ENCODE data around the gene FBLN2.

The FBLN2 gene

DNA sequence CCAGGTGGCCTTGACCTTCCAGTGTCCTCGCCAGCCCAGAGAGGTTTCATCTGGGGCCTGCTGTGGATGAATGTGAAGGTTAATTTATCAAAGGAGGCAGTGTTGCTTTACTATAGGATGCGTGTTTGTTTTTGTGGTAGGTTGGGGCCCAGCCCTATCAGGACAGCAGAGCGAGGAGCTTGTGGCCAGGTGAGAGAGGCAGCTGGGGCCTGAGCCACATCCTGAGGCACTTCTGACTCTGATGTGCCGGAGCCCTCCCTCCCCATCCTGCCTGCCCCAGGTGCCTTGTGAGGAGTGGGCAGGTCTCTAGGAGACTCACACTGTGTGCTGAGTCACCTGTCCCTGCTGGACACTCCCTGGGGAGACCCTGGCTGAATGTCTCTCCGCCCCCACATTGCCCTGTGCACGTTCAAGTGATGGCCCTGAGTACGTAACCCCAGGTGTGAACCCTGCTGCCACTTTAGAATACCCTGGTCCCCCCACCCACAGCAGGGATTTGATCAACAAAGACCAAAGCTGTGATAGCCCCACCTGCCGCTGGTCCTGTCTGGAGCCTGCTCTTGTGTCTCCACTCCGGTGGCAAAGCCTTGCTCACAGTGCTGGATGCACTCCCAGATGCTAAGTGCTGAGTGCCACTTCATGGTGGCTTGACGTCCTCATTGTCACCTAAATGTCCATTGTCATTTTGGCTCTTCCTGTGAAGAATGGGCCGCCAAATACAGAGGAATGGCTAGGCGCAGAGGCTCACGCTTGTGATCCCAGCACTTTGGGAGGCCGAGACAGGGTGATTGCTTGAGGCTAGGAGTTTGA is 16.0 kb downstream of the FBLN2 start:
- Histone ChIP-seq H3K27me3 (replicated peaks; ENCODE audit: control insufficient read depth, insufficient read depth, low read length) (no peaks in the 10 kb centered on the region), H3K9ac (ENCODE audit: low read length) (peak overlapping the region; percentile 54), H3K4me1 (ENCODE audit: control insufficient read depth, insufficient read depth, low read length) (peaks cover 82% of the 10 kb centered on the region), H3K36me3 (ENCODE audit: control insufficient read depth, insufficient read depth, low read length, severe bottlenecking) (peaks cover 53% of the 10 kb centered on the region), H3K9me3 (ENCODE audit: control insufficient read depth, low read length) (no peaks in the 10 kb centered on the region), H3K4me3 (ENCODE audit: low read length) (no peak overlapping the region)
- DNase-seq (ENCODE audit: low read depth) = no peak

DNA sequence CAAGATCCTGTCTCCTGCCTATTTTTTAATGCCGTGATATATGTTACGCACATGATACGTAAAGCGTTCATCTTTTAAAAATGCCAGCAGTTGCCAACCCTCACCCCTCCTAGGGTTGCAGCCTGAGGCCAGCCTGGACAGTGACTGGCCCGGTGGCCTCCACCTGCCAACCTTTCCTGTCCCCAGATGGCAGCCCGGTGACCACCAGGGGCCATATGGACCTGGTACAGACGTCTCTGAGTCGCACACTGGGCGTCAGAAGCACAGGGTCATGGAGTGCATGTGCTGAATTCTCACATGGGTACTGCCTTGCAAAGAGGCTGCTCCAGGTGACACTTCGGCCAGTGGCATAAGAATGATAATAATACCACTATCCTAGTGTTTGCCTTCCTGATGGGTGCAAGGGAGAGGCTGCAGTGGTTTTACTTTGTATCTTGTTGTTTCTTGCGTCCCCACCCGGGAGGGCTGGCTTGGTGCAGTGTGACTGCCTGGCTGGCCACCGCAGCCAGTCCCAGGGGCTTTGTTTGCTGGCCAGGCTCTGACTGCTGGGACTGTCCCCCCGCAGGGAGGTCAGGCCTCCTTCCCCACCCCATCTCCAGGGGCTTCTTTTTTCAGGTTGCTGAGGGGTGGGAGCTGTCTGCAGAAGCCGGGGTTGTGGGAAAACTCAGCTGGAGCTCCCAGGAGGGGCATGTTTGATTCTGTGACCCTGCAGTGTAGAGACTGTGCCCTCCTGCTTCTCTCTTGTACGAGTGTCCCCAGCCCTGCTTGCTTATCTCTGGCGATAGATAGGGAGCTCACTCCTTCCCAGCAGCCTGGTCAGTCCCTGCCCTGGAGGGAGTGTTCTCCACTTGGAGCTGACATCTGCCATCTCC is 16.9 kb downstream of the FBLN2 start:
- Histone ChIP-seq H3K9me3 (ENCODE audit: control insufficient read depth, low read length) (no peaks in the 10 kb centered on the region), H3K9ac (ENCODE audit: low read length) (peak overlapping the region; percentile 54)

DNA sequence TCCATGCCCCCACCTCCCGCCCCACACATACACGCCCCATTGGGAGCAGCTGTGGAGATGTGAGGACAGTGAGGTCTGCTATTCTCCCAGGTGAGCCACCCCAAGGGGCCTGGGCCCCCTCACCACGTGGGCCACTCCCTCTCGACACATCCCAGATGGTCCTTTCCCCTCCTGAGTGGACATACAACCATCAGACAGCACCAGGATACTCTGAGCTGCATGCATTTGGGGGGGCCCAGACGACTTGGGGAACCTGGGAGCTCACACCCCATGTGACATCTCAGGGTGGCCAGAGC is 17.5 kb downstream of the FBLN2 start:
- no peak overlapping the region for H3K4me3 ChIP-seq (ENCODE audit: low read length)
- no peaks in the 10 kb centered on the region for H3K9me3 ChIP-seq (ENCODE audit: control insufficient read depth, low read length)
- peak overlapping the region; percentile 54 for H3K9ac ChIP-seq (ENCODE audit: low read length)
- H3K27me3 ChIP-seq (replicated peaks; ENCODE audit: control insufficient read depth, insufficient read depth, low read length) = no peaks in the 10 kb centered on the region
- H3K36me3 ChIP-seq (ENCODE audit: control insufficient read depth, insufficient read depth, low read length, severe bottlenecking) = peaks cover 51% of the 10 kb centered on the region
- DNase-seq (ENCODE audit: low read depth) = no peak
- peaks cover 74% of the 10 kb centered on the region for H3K4me1 ChIP-seq (ENCODE audit: control insufficient read depth, insufficient read depth, low read length)

More for the DNA sequence above, 16.9 kb downstream of the FBLN2 start:
- DNase-seq (ENCODE audit: low read depth) = no peak
- Histone ChIP-seq H3K27me3 (replicated peaks; ENCODE audit: control insufficient read depth, insufficient read depth, low read length) (no peaks in the 10 kb centered on the region), H3K4me1 (ENCODE audit: control insufficient read depth, insufficient read depth, low read length) (peaks cover 73% of the 10 kb centered on the region), H3K4me3 (ENCODE audit: low read length) (no peak overlapping the region), H3K36me3 (ENCODE audit: control insufficient read depth, insufficient read depth, low read length, severe bottlenecking) (peaks cover 51% of the 10 kb centered on the region)

DNA sequence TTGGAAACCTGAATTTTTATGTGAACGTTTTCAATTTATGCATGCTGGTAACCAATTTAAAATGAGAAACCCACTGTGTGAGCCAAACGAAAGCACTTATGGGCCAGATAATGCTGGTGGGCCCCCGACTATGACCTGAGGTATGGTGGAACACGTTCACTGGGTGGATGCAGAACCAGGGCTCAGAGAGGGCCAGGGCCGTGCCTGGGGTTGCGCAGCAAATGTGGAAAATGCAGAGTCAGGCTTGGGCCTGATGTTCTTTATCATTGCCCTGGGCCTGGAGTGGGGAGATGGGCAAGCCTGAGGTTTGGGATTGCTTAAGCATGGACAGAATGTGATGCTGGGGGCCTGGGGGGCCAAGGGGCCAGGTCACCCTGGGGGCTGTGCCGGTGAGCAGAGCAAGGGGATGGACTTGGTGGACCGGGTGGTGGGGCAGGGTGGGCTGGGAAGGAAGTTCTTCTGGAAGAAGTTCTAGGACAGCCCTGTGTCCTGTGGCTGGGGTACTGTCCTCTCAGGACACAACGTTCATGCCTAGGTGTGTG is 17.9 kb downstream of the FBLN2 start:
- Histone ChIP-seq H3K36me3 (ENCODE audit: control insufficient read depth, insufficient read depth, low read length, severe bottlenecking) (peaks cover 49% of the 10 kb centered on the region), H3K27me3 (replicated peaks; ENCODE audit: control insufficient read depth, insufficient read depth, low read length) (no peaks in the 10 kb centered on the region), H3K9ac (ENCODE audit: low read length) (peak overlapping the region; percentile 54), H3K4me3 (ENCODE audit: low read length) (no peak overlapping the region), H3K9me3 (ENCODE audit: control insufficient read depth, low read length) (no peaks in the 10 kb centered on the region), H3K4me1 (ENCODE audit: control insufficient read depth, insufficient read depth, low read length) (peaks cover 72% of the 10 kb centered on the region)
- DNase-seq (ENCODE audit: low read depth) = no peak

DNA sequence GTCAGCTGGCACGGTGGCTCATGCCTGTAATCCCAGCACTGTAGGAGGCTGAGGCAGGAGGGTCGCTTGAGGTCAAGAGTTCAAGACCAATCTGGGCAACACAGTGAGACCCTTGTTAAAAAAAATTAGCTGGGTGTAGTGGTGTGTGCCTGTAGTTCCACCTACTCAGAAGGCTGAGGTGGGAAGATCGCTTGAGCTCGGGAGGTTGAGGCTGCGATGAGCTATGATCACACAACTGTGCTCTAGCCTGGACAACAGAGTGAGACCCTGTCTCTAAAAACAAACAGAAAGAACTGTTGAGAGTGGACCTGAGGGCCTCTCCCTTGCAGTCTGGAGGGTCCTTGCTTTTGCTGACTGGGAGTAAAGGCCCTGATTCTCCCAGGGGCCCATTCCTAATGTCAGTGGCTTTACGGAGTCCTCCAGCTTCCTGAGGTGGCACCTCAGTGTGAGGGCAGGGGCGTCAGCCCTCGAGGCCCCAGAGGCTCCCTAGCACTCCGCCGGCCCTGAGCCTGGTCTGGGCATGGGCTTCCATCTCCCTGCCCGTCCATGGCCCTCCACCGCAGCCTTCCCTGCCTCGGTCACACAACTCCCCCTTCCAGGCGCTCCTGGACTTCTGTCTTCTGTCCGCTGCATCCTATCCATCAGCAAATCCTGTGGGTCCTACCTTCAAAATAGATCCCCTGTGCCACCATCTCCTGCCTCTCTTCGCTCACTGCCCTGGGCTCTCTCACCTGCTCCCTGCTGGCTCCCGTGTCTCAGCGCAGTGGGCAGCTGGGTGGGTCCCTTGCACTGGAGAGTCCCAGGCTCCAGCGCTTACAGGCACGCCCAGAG is 19.0 kb downstream of the FBLN2 start:
- Histone ChIP-seq H3K36me3 (ENCODE audit: control insufficient read depth, insufficient read depth, low read length, severe bottlenecking) (peaks cover 55% of the 10 kb centered on the region), H3K4me3 (ENCODE audit: low read length) (peak overlapping the region; percentile 24), H3K9me3 (ENCODE audit: control insufficient read depth, low read length) (no peaks in the 10 kb centered on the region), H3K9ac (ENCODE audit: low read length) (peak overlapping the region; percentile 63), H3K27me3 (replicated peaks; ENCODE audit: control insufficient read depth, insufficient read depth, low read length) (no peaks in the 10 kb centered on the region), H3K4me1 (ENCODE audit: control insufficient read depth, insufficient read depth, low read length) (peaks cover 66% of the 10 kb centered on the region)
- no peak for DNase-seq (ENCODE audit: low read depth)

DNA sequence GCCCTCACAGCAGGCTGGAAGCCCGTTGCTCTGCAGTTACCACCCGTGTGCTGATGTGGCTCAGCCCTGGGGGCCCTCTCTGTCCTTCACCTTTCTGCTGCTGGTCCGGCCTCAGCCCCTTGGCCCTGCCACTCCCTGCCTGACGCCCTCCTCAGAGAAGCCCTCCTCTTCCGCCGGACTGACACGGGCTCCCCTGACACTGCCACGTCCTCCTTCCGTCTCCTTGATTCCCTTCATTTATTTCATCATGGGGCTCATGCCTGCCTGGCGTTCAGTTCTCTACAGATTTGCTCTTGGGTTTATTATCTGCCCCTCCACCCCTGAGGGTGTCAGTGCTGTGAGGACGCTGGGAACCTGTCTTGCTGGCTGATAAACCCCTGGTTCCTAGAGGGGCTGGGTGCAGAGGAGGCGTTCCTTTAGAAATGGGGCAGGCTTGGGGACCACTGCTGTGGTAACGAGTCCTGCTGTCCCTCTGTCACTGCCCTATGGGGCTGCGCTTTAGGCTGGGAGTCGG is 19.6 kb downstream of the FBLN2 start:
- Histone ChIP-seq H3K27me3 (replicated peaks; ENCODE audit: control insufficient read depth, insufficient read depth, low read length) (no peaks in the 10 kb centered on the region), H3K9me3 (ENCODE audit: control insufficient read depth, low read length) (no peaks in the 10 kb centered on the region), H3K4me1 (ENCODE audit: control insufficient read depth, insufficient read depth, low read length) (peaks cover 62% of the 10 kb centered on the region), H3K36me3 (ENCODE audit: control insufficient read depth, insufficient read depth, low read length, severe bottlenecking) (peaks cover 55% of the 10 kb centered on the region), H3K4me3 (ENCODE audit: low read length) (peak overlapping the region; percentile 24), H3K9ac (ENCODE audit: low read length) (peak overlapping the region; percentile 63)
- DNase-seq (ENCODE audit: low read depth) = no peak

DNA sequence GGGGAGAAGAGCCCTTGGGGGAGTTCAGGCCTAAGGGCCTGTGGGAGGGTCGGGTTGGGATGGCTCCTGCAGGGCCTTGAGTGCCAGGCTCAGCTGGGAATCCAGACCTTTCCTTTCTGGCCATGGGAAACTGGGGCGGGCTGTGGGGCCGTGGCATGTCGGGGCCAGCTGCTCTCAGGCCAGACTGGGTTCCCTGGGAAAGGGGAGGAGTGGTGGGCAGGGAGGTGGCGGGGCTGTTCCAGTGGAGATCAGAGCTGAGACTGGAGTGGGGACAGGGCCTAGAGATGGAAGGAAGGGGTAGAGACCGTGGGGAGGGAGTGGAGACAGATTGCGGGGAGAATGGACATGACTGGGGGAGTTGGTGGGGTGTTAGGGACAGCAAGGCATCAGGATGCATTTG is 20.3 kb downstream of the FBLN2 start:
- no peak for DNase-seq (ENCODE audit: low read depth)
- Histone ChIP-seq H3K4me3 (ENCODE audit: low read length) (no peak overlapping the region), H3K27me3 (replicated peaks; ENCODE audit: control insufficient read depth, insufficient read depth, low read length) (no peaks in the 10 kb centered on the region), H3K4me1 (ENCODE audit: control insufficient read depth, insufficient read depth, low read length) (peaks cover 61% of the 10 kb centered on the region), H3K9ac (ENCODE audit: low read length) (peak overlapping the region; percentile 63), H3K36me3 (ENCODE audit: control insufficient read depth, insufficient read depth, low read length, severe bottlenecking) (peaks cover 60% of the 10 kb centered on the region), H3K9me3 (ENCODE audit: control insufficient read depth, low read length) (no peaks in the 10 kb centered on the region)

DNA sequence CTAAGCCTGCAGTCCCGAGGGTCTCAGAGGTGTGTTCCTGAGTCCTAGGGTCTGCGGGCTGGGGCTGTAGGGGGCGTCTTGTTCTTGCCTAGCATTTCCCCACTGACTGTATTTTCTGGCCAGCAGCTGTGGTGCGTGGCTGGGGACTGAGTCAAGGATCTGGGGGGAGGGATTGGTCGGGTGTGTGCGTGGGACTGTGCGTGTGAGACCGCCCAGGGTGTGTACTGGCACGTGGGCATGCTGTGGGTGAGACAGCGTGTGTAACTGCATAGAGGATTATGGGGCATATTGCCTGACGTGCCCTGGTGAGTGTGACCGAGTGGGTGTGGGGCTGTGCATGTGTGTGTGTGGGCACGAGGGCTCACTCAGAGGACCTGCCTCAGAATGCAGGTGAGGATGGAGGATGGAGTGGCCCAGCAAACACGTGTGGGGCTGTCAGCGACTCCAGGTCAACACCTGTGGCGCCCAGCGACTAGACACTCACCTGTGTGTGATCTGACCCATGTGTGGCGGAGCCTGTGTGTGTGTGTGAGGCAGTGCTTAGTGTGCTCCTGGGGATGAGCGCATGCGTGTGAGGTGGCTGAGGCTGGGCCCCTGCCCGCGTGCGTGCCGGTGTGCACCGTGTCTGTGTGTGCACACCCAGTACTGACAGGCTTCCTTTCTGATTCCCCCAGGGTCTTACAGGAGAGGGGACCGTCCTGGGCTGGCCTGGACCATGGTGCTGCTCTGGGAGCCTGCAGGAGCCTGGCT is 20.9 kb downstream of the FBLN2 start:
- no peak for DNase-seq (ENCODE audit: low read depth)
- no peaks in the 10 kb centered on the region for H3K9me3 ChIP-seq (ENCODE audit: control insufficient read depth, low read length)
- H3K36me3 ChIP-seq (ENCODE audit: control insufficient read depth, insufficient read depth, low read length, severe bottlenecking) = peaks cover 58% of the 10 kb centered on the region
- H3K27me3 ChIP-seq (replicated peaks; ENCODE audit: control insufficient read depth, insufficient read depth, low read length) = no peaks in the 10 kb centered on the region
- H3K4me1 ChIP-seq (ENCODE audit: control insufficient read depth, insufficient read depth, low read length) = peaks cover 61% of the 10 kb centered on the region
- H3K9ac ChIP-seq (ENCODE audit: low read length) = peak overlapping the region; percentile 63
- H3K4me3 ChIP-seq (ENCODE audit: low read length) = no peak overlapping the region

DNA sequence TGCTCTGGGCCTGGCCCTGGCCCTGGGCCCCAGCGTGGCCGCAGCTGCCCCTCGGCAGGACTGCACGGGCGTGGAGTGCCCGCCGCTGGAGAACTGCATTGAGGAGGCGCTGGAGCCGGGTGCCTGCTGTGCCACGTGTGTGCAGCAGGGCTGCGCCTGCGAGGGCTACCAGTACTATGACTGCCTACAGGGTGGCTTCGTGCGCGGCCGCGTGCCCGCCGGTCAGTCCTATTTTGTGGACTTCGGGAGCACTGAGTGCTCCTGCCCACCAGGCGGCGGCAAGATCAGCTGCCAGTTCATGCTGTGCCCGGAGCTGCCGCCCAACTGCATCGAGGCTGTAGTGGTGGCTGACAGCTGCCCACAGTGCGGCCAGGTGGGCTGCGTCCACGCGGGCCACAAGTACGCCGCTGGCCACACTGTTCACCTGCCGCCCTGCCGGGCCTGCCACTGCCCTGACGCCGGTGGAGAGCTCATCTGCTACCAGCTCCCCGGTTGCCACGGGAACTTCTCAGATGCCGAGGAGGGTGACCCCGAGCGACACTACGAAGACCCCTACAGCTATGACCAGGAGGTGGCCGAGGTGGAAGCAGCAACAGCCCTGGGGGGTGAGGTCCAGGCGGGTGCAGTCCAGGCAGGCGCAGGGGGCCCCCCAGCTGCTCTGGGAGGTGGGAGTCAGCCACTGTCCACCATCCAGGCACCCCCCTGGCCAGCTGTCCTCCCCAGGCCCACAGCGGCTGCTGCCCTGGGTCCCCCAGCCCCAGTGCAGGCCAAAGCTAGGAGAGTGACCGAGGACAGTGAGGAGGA is 21.7 kb downstream of the FBLN2 start:
- DNase-seq (ENCODE audit: low read depth) = no peak
- peaks cover 52% of the 10 kb centered on the region for H3K36me3 ChIP-seq (ENCODE audit: control insufficient read depth, insufficient read depth, low read length, severe bottlenecking)
- peaks cover 62% of the 10 kb centered on the region for H3K4me1 ChIP-seq (ENCODE audit: control insufficient read depth, insufficient read depth, low read length)
- H3K4me3 ChIP-seq (ENCODE audit: low read length) = no peak overlapping the region
- no peaks in the 10 kb centered on the region for H3K9me3 ChIP-seq (ENCODE audit: control insufficient read depth, low read length)
- no peaks in the 10 kb centered on the region for H3K27me3 ChIP-seq (replicated peaks; ENCODE audit: control insufficient read depth, insufficient read depth, low read length)
- peak overlapping the region; percentile 34 for H3K9ac ChIP-seq (ENCODE audit: low read length)

DNA sequence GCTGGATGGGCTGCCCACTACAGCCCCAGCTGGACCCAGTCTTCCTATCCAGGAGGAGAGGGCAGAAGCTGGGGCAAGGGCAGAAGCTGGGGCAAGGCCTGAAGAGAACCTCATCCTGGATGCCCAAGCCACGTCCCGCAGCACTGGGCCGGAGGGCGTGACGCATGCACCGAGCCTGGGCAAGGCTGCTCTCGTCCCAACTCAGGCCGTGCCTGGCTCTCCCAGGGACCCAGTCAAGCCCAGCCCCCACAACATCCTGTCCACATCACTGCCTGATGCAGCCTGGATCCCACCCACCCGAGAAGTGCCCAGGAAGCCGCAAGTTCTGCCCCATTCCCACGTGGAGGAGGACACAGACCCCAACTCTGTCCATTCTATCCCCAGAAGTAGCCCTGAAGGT is 22.3 kb downstream of the FBLN2 start:
- no peak for DNase-seq (ENCODE audit: low read depth)

More for the DNA sequence above, 22.3 kb downstream of the FBLN2 start:
- H3K4me1 ChIP-seq (ENCODE audit: control insufficient read depth, insufficient read depth, low read length) = peaks cover 62% of the 10 kb centered on the region
- peaks cover 57% of the 10 kb centered on the region for H3K36me3 ChIP-seq (ENCODE audit: control insufficient read depth, insufficient read depth, low read length, severe bottlenecking)
- H3K9me3 ChIP-seq (ENCODE audit: control insufficient read depth, low read length) = no peaks in the 10 kb centered on the region
- H3K27me3 ChIP-seq (replicated peaks; ENCODE audit: control insufficient read depth, insufficient read depth, low read length) = no peaks in the 10 kb centered on the region
- H3K9ac ChIP-seq (ENCODE audit: low read length) = peak overlapping the region; percentile 34
- H3K4me3 ChIP-seq (ENCODE audit: low read length) = no peak overlapping the region

Measured in adipocyte (in vitro differentiated cells).